T follicular helper cell (primary cell): ENCODE measurements around the gene GPR61.

ENCODE experiments used
- DNase-seq: peaks from one replicate; pipeline ENCODE4 v3.0.0-alpha.2; 2020; ENCODE audit warnings: low read depth
- total RNA-seq, 2 experiments: gene quantifications; one replicate each; lab custom pipeline; 2026; lab: John Stamatoyannopoulos, UW

Gene GPR61
- total RNA-seq, result 0 to 0.04 reads per million in 2 experiments

GRCh38 chr1:109539676-109540075, at the start of gene GPR61:
Gene GPR61, plus strand, starts transcription at chr1:109539872. Its CDS starts 3,151 bp downstream, at chr1:109543023.
- DNase-seq, result no peak

- DNase-seq, result peak; percentile 56
These were observed 49.4 kb upstream of the GPR61 start for GRCh38 chr1:109490029-109490933.

- DNase-seq, result no peak
These were observed 48.8 kb upstream of the GPR61 start for GRCh38 chr1:109490934-109491302.

GRCh38 chr1:109491372-109491771, 48.3 kb upstream of the GPR61 start:
- no peak for DNase-seq

- DNase-seq, result no peak
These were observed 46.9 kb upstream of the GPR61 start for GRCh38 chr1:109492779-109493178.

GRCh38 chr1:109493227-109493626, 46.4 kb upstream of the GPR61 start:
- DNase-seq, result no peak

GRCh38 chr1:109493805-109494539, 45.7 kb upstream of the GPR61 start, which contains the start of gene CYB561D1:
Gene CYB561D1, plus strand, starts transcription at chr1:109494094. Its CDS starts 46 bp downstream, at chr1:109494140.
- peak; percentile 81 for DNase-seq

- DNase-seq, result no peak
These were observed 43.9 kb upstream of the GPR61 start for GRCh38 chr1:109495738-109496137.

GRCh38 chr1:109497449-109498160, 42.1 kb upstream of the GPR61 start:
- no peak for DNase-seq

- DNase-seq, result no peak
These were observed 41.4 kb upstream of the GPR61 start for GRCh38 chr1:109498161-109498801.

GRCh38 chr1:109499081-109499480, 40.6 kb upstream of the GPR61 start:
- DNase-seq, result no peak

GRCh38 chr1:109499661-109500536, 39.8 kb upstream of the GPR61 start:
- DNase-seq, result peak; percentile 56

- DNase-seq, result no peak
These were observed 38.7 kb upstream of the GPR61 start for GRCh38 chr1:109500941-109501381.

GRCh38 chr1:109501644-109502363, 37.9 kb upstream of the GPR61 start:
- DNase-seq, result no peak

GRCh38 chr1:109502364-109502851, 37.3 kb upstream of the GPR61 start:
- DNase-seq, result peak; percentile 64

GRCh38 chr1:109503935-109504334, 35.7 kb upstream of the GPR61 start:
- DNase-seq, result no peak

- no peak for DNase-seq
These were observed 34.7 kb upstream of the GPR61 start for GRCh38 chr1:109504974-109505373.

GRCh38 chr1:109508001-109508872, 31.4 kb upstream of the GPR61 start:
- no peak for DNase-seq

GRCh38 chr1:109508873-109509175, 30.8 kb upstream of the GPR61 start:
- DNase-seq, result no peak
